Natural killer cell (primary cell): ENCODE measurements around the gene ILK. TPM values are rescaled to one million over a fixed set of nuclear protein-coding genes. Genes with fewer than 3 reads are reported as not detected.
A peak's percentile ranks its signal among the peaks of the same experiment; 100 is the strongest.

ENCODE experiments used
- ATAC-seq, 3 donors: fragments of 150-1000 bp in 2 of 3; fragments of 200-7000 bp in 1 of 3; cut with Tn5 transposase; 1 replicate in 1 of 3; 2 replicates in 2 of 3; pipeline ENCODE4 v1.10.0; 2021; ENCODE audit warnings: mild to moderate bottlenecking in 2 of 3, moderate library complexity in 2 of 3
- DNase-seq, 2 donors: peaks; one replicate each; pipeline versions ENCODE4 v3.0.0 to v3.0.0-alpha.2; 2013 to 2021; ENCODE audit warnings: mixed read lengths in 1 of 2
- H3K27ac ChIP-seq: one replicate; pipeline ENCODE4 v1.5.1; 2013; ENCODE audit warnings: mild to moderate bottlenecking, low read length
- H3K27me3 ChIP-seq: one replicate; pipeline ENCODE4 v1.6.1; 2013; ENCODE audit warnings: low read length; ENCODE audit not compliant: control insufficient read depth, insufficient read depth
- H3K36me3 ChIP-seq: one replicate; pipeline ENCODE4 v1.6.1; 2013; ENCODE audit warnings: low read length; ENCODE audit not compliant: control insufficient read depth, insufficient read depth
- H3K4me1 ChIP-seq: one replicate; pipeline ENCODE4 v1.6.1; 2013; ENCODE audit warnings: low read length; ENCODE audit not compliant: control insufficient read depth, insufficient read depth
- H3K4me3 ChIP-seq: one replicate; pipeline ENCODE4 v1.5.1; 2013; ENCODE audit warnings: low read length
- H3K9me3 ChIP-seq: one replicate; pipeline ENCODE4 v1.6.1; 2013; ENCODE audit warnings: low read length; ENCODE audit not compliant: control insufficient read depth, insufficient read depth
- H3K27ac Mint-ChIP-seq, 2 donors: one replicate each; pipeline ENCODE4 v1.8.0; 2022; ENCODE audit warnings: mild to moderate bottlenecking in 2 of 2, mixed read lengths in 2 of 2, moderate library complexity in 1 of 2
- H3K27me3 Mint-ChIP-seq, 2 donors: one replicate each; pipeline ENCODE4 v1.8.0; 2022; ENCODE audit warnings: low read depth in 2 of 2, mixed read lengths in 2 of 2
- H3K36me3 Mint-ChIP-seq: one replicate; pipeline ENCODE4 v1.8.0; 2022; ENCODE audit warnings: mixed read lengths
- H3K4me1 Mint-ChIP-seq, 2 donors: one replicate each; pipeline ENCODE4 v1.8.0; 2022; ENCODE audit warnings: mixed read lengths in 2 of 2
- H3K4me3 Mint-ChIP-seq: one replicate; pipeline ENCODE4 v1.8.0; 2022; ENCODE audit warnings: mild to moderate bottlenecking, moderate library complexity, mixed read lengths
- H3K9me3 Mint-ChIP-seq, 2 donors: one replicate each; pipeline ENCODE4 v1.8.0; 2022; ENCODE audit warnings: mixed read lengths in 2 of 2
- WGBS: methylation state at CpG from one replicate; pipeline ENCODE4 v1.1.7; 2013; ENCODE audit warnings: missing lambda C conversion rate; ENCODE audit not compliant: insufficient coverage; 5-methylcytosine and 5-hydroxymethylcytosine counted together
- intact Hi-C: fragments of 100-400 bp; cut with micrococcal nuclease; formaldehyde crosslinking; loops from one replicate; pipeline ENCODE4 v1.14.2; 2022
- total RNA-seq, 4 donors: library from RNA; stranded (reverse); fragments of 120-200 nt in 1 of 4; gene quantifications; one replicate each; pipeline versions ENCODE4 v1.2.3 to v1.2.4, GENCODE V29; 2013 to 2022
- TF ChIP-seq, protein P1 (sequence below): fragments of 200-600 bp; IDR thresholded peaks from one replicate; pipeline ENCODE4 v1.8.0; 2022; ENCODE audit warnings: antibody characterized with exemption

Gene ILK
- total RNA-seq, 3 donors from 2014 or later (not counting 1 experiment from before 2014, with no cell fraction given), result 109 to 145 (median 142) TPM

DNA sequence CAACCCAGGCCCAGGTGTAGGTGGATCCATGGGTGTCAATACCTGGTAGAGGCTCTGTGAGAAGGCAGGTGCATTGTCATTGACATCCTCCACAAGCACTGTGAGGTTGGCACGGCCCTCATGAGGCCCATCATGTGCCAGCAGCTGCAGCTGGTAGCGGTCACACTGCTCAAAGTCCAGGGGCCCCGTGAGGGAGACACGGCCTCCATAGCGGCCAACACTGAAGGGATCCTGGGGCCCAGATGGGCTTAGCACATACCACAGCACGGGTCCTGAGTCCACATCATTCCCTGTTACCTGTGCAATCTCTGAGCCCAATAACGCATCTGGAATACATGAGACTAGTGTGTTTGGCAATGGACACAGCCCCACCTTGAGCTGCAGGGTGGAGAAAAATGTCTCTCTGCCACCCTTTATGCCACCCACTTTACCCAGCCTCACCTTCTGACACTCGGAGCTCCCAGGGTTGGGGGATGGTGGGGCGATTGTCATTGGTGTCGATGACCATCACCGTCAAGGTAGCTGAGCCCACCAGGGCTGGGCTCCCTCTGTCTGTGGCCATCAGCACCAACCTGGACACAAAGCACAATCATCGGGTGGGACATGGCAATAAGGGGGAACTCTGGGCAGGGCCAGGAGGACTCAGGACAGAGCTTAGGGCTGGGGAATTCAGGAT, 21.7 kb downstream of the ILK start:
- H3K4me1 Mint-ChIP-seq, result peaks cover 9 to 12% of the 10 kb centered on the region in 2 donors
- no peak for DNase-seq
- no peak overlapping the region for H3K4me3 Mint-ChIP-seq

DNA sequence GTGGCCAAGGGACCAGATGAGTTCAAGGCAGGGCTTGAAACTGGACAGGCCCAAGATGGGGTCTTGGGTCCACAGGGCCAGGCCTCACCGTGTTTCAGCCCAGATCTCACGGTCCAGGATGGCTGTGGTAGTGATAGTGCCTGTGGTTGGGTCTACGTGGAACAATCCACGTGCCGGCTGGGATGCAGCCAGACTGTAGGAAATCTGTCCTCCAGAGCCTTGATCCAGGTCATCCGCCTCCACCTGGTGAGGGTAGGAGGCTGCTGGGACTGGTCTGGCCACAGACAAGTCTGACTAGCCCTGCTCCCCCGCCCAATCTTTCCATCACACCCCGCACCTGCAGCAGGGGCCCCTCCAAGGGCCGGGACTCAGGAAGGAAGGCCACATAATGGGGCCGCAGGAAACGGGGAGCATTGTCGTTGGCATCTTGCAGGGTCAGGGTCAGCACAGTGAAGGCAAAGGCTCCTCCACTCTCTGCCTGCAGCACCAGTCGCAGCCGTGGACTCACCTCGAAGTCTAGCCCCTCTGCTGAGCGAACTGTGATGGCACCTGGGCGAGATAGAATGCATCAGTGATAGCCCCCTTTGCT, 22.4 kb downstream of the ILK start:
- TF ChIP-seq, protein P1, sequence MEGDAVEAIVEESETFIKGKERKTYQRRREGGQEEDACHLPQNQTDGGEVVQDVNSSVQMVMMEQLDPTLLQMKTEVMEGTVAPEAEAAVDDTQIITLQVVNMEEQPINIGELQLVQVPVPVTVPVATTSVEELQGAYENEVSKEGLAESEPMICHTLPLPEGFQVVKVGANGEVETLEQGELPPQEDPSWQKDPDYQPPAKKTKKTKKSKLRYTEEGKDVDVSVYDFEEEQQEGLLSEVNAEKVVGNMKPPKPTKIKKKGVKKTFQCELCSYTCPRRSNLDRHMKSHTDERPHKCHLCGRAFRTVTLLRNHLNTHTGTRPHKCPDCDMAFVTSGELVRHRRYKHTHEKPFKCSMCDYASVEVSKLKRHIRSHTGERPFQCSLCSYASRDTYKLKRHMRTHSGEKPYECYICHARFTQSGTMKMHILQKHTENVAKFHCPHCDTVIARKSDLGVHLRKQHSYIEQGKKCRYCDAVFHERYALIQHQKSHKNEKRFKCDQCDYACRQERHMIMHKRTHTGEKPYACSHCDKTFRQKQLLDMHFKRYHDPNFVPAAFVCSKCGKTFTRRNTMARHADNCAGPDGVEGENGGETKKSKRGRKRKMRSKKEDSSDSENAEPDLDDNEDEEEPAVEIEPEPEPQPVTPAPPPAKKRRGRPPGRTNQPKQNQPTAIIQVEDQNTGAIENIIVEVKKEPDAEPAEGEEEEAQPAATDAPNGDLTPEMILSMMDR, result no peak
- Histone ChIP-seq H3K4me3 (no peak overlapping the region), H3K36me3 (no peaks in the 10 kb centered on the region), H3K4me1 (peaks cover 9% of the 10 kb centered on the region), H3K9me3 (no peaks in the 10 kb centered on the region), H3K27ac (no peak overlapping the region), H3K27me3 (no peaks in the 10 kb centered on the region)
- peaks cover 9 to 12% of the 10 kb centered on the region in 2 donors for H3K4me1 Mint-ChIP-seq
- no peak overlapping the region for H3K4me3 Mint-ChIP-seq
- DNase-seq (no peak), ATAC-seq (no peak)
- H3K27me3 Mint-ChIP-seq, result no peaks in the 10 kb centered on the region
- WGBS, result 92% methylated on average over 17 of the region's 17 CpGs
- H3K27ac Mint-ChIP-seq, result no peak overlapping the region
- H3K36me3 Mint-ChIP-seq, result no peaks in the 10 kb centered on the region
- intact Hi-C loops, result no loop called here
- H3K9me3 Mint-ChIP-seq, result no peaks in the 10 kb centered on the region

More for the DNA sequence above, 21.7 kb downstream of the ILK start:
- no peaks in the 10 kb centered on the region for H3K9me3 ChIP-seq
- Mint-ChIP-seq H3K9me3 (no peaks in the 10 kb centered on the region), H3K36me3 (no peaks in the 10 kb centered on the region), H3K27me3 (no peaks in the 10 kb centered on the region), H3K27ac (no peak overlapping the region)
- ATAC-seq, result no peak
- 93% methylated on average over 11 of the region's 12 CpGs for WGBS
- no peak overlapping the region for H3K4me3 ChIP-seq
- peaks cover 9% of the 10 kb centered on the region for H3K4me1 ChIP-seq
- TF ChIP-seq, protein P1, result no peak
- intact Hi-C loops, result no loop called here
- H3K27ac ChIP-seq, result no peak overlapping the region
- H3K36me3 ChIP-seq, result no peaks in the 10 kb centered on the region
- H3K27me3 ChIP-seq, result no peaks in the 10 kb centered on the region

DNA sequence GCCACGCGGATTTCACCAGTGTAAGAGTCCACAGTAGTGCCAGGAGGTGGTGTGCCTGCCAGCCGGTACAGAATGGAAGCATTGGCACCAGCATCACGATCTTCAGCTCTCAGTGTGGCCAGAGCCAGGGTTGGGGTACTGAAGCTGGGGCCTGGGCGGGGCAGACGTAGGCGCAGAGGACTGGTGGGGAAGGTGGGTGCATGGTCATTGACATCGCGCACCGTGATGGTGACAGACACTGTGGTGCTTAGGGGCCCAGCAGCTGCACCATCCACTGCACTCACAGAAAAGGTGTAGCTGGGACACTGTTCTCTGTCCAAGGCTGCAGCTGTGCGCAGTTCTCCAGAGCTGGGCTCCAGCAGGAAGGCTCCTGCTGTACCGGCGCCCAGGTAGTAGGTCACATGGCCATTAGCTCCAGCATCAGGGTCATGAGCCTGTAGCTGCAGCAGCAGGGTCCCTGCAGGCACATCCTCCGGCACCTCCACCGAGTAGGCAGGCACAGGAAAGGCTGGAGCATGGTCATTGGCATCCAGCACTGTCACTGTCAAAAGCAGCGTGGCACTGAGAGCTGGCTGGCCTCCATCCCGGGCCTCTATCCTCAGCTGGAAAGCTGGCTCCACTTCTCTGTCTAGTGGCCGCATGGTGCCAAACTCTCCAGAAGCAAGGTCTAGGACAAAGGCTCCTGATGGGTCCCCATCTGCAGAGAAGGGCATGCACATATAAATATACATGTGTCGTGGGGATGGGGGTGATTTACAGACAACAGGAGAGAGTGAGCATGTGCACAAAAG, 23.6 kb downstream of the ILK start:
- Mint-ChIP-seq H3K9me3 (no peaks in the 10 kb centered on the region), H3K27ac (peak overlapping the region; percentile 10 to 24), H3K4me1 (peaks cover 9 to 12% of the 10 kb centered on the region in 2 donors), H3K36me3 (no peaks in the 10 kb centered on the region), H3K27me3 (no peaks in the 10 kb centered on the region), H3K4me3 (peak overlapping the region; percentile 52)
- Histone ChIP-seq H3K27me3 (no peaks in the 10 kb centered on the region), H3K27ac (peak overlapping the region; percentile 11), H3K9me3 (no peaks in the 10 kb centered on the region), H3K36me3 (no peaks in the 10 kb centered on the region), H3K4me3 (no peak overlapping the region), H3K4me1 (peaks cover 9% of the 10 kb centered on the region)
- intact Hi-C loops, result no loop called here
- ATAC-seq (no peak), DNase-seq (no peak)
- TF ChIP-seq, protein P1, result no peak
- WGBS, result 89% methylated on average over 19 of the region's 19 CpGs
